Left ventricle myocardium inferior (tissue), 1 donor: ENCODE results near the gene NGF. TPM values are rescaled to one million over a fixed set of nuclear protein-coding genes. Genes with fewer than 3 reads are reported as not detected.

Source experiments
- DNase-seq: peaks from one replicate; pipeline ENCODE4 v3.0.0-alpha.2; 2020
- H3K27ac ChIP-seq: fragments of 200-600 bp; replicated peaks from 2 replicates; pipeline ENCODE4 v1.8.0; 2021
- H3K27me3 ChIP-seq: fragments of 200-600 bp; 2 replicates; pipeline ENCODE4 v1.8.0; 2021; ENCODE audit warnings: low read depth
- H3K36me3 ChIP-seq: fragments of 200-600 bp; 2 replicates; pipeline ENCODE4 v1.8.0; 2021
- H3K4me1 ChIP-seq: fragments of 200-600 bp; 2 replicates; pipeline ENCODE4 v1.8.0; 2021
- H3K4me3 ChIP-seq: fragments of 200-600 bp; 2 replicates; pipeline ENCODE4 v1.8.0; 2021; ENCODE audit warnings: mild to moderate bottlenecking, moderate library complexity
- H3K9me3 ChIP-seq: fragments of 200-600 bp; replicated peaks from 2 replicates; pipeline ENCODE4 v1.8.0; 2021
- intact Hi-C: fragments of 100-400 bp; cut with micrococcal nuclease; formaldehyde crosslinking; loops from one replicate; pipeline ENCODE4 v1.11.0; 2022
- total RNA-seq: library from RNA; stranded (reverse); fragmentation: NEBNext Ultra II Directional; extraction: Animal tissue kit (Norgen Biotek cat#: 25700); gene quantifications from one replicate; pipeline ENCODE4 v1.2.1, GENCODE V29; 2021
- TF ChIP-seq, protein P1 (sequence below): fragments of 200-600 bp; IDR thresholded peaks from 2 replicates; pipeline ENCODE4 v1.8.0; 2021; ENCODE audit warnings: antibody characterized with exemption, mild to moderate bottlenecking, borderline replicate concordance
- donor health status: DM: no; HTN: yes; CAD: no; lungs with severe emphysema.

Gene NGF
- total RNA-seq, 1 donor from 2014 or later: 5.3 TPM

GRCh38 chr1:115242543-115242942 is 95.5 kb downstream of the NGF start:
- H3K27me3 ChIP-seq: no peaks in the 10 kb centered on the region
- DNase-seq: no peak
- H3K27ac ChIP-seq: no peak overlapping the region
- no peaks in the 10 kb centered on the region for H3K4me1 ChIP-seq
- intact Hi-C loops: no loop called here
- TF ChIP-seq, protein P1, sequence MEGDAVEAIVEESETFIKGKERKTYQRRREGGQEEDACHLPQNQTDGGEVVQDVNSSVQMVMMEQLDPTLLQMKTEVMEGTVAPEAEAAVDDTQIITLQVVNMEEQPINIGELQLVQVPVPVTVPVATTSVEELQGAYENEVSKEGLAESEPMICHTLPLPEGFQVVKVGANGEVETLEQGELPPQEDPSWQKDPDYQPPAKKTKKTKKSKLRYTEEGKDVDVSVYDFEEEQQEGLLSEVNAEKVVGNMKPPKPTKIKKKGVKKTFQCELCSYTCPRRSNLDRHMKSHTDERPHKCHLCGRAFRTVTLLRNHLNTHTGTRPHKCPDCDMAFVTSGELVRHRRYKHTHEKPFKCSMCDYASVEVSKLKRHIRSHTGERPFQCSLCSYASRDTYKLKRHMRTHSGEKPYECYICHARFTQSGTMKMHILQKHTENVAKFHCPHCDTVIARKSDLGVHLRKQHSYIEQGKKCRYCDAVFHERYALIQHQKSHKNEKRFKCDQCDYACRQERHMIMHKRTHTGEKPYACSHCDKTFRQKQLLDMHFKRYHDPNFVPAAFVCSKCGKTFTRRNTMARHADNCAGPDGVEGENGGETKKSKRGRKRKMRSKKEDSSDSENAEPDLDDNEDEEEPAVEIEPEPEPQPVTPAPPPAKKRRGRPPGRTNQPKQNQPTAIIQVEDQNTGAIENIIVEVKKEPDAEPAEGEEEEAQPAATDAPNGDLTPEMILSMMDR: no peak
- no peaks in the 10 kb centered on the region for H3K36me3 ChIP-seq
- H3K9me3 ChIP-seq: peaks cover 26% of the 10 kb centered on the region
- no peak overlapping the region for H3K4me3 ChIP-seq

DNA sequence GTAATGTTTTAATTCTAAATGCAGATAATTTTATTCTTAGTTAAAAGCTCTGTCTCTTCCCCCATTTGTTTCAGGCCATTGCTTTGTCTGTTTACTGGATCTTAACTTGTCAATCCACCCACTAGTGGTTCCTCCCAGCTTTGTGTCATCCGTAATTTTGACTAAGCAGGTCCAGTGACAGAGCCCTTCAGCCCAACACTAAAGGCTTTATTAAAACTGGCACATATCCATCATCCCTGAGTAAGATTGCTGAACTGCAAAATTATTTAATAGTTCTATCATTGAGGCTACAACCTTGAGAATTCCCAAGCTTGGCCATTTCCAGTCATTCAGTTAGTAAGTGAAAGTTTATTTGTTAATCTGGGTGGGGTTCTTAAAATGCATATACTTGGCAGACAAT is 96.7 kb downstream of the NGF start:
- DNase-seq: no peak
- Histone ChIP-seq H3K36me3 (no peaks in the 10 kb centered on the region), H3K4me1 (no peaks in the 10 kb centered on the region), H3K27ac (no peak overlapping the region), H3K4me3 (no peak overlapping the region), H3K27me3 (no peaks in the 10 kb centered on the region), H3K9me3 (peaks cover 22% of the 10 kb centered on the region)
- intact Hi-C loops: no loop called here
- TF ChIP-seq, protein P1: no peak

GRCh38 chr1:115240297-115240696 is 97.8 kb downstream of the NGF start:
- Histone ChIP-seq H3K4me1 (no peaks in the 10 kb centered on the region), H3K27me3 (no peaks in the 10 kb centered on the region), H3K9me3 (peaks cover 12% of the 10 kb centered on the region), H3K4me3 (no peak overlapping the region), H3K36me3 (no peaks in the 10 kb centered on the region), H3K27ac (no peak overlapping the region)
- intact Hi-C loops: no loop called here
- no peak for DNase-seq
- TF ChIP-seq, protein P1: no peak

- no peaks in the 10 kb centered on the region for H3K27me3 ChIP-seq
- peaks cover 3% of the 10 kb centered on the region for H3K9me3 ChIP-seq
- H3K36me3 ChIP-seq: no peaks in the 10 kb centered on the region
- H3K4me1 ChIP-seq: no peaks in the 10 kb centered on the region
- intact Hi-C loops: no loop called here
- no peak overlapping the region for H3K4me3 ChIP-seq
- TF ChIP-seq, protein P1: no peak
- no peak overlapping the region for H3K27ac ChIP-seq
- DNase-seq: no peak
Observed at GRCh38 chr1:115239426-115239825, 98.6 kb downstream of the NGF start.

DNA sequence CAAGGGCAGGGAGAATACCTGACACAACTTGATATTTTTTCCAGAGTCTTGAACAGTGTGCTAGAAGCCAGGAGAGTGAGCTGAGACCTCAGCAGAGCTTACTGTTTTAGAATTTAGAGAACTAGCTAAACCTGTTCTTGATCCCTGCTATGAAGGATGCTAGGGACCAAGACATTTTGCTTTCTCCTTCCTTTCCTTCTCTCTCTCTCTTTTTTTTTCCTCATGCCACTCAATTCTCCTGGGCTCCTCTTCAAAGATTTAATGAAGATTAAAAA is 99.0 kb downstream of the NGF start:
- TF ChIP-seq, protein P1: no peak
- H3K9me3 ChIP-seq: peaks cover under 1% of the 10 kb centered on the region
- H3K27ac ChIP-seq: no peak overlapping the region
- no peaks in the 10 kb centered on the region for H3K36me3 ChIP-seq
- intact Hi-C loops: no loop called here
- H3K27me3 ChIP-seq: no peaks in the 10 kb centered on the region
- H3K4me3 ChIP-seq: no peak overlapping the region
- no peaks in the 10 kb centered on the region for H3K4me1 ChIP-seq
- no peak for DNase-seq
